Pulmonary artery endothelial cell (primary cell): Measurements from ENCODE around the gene SLC16A10. TPM values are rescaled to one million over a fixed set of nuclear protein-coding genes. Genes with fewer than 3 reads are reported as not detected.
"Not testable (repeated sequence)": the region's sequence is repeated elsewhere in the genome, so short reads cannot be mapped to it uniquely, and the experiment has no call there.

ENCODE experiments used
- DNase-seq: peaks from one replicate; pipeline ENCODE4 v3.0.0-alpha.2; 2011; ENCODE audit warnings: low read depth, low spot score
- total RNA-seq: library from RNA; depleted of rRNA; stranded (reverse); fragments of >200 nt; gene quantifications from 2 replicates; pipeline ENCODE4 v1.2.3, GENCODE V29; 2014

The SLC16A10 gene
- total RNA-seq, 1 donor from 2014 or later: not detected

DNA sequence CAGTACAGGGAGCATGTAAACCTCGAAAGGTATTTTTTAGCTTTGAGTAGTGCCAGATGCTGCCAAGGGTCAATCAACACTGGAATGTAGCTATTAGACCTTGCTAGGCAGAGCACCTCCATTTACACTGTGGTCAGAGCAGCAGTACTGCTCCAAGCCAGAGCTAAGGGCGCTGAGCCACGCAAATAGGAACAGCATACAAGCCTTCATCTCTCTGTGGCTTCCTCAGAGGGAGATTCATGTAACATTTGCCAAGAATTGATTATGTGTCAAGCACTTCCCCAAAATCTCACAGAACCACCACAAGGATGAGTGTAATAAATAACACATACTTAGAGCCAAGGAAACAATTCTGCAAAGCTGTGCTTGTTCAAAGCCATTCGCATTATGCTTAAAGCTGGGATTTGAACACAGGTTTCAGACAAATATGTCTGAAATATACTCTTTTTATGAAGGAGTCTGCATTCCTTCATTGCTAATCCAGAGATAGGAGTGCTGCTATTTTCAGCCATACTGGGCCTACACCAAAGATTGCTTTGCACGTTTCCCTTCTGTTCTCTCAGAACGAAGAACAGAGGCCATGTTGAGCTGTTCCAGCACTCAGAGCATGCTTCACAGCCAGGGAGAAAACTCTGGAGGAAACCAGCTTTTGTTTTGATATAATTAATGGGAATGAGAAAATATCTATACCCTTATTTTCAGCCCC, 97.7 kb downstream of the SLC16A10 start:
- no peak for DNase-seq

DNA sequence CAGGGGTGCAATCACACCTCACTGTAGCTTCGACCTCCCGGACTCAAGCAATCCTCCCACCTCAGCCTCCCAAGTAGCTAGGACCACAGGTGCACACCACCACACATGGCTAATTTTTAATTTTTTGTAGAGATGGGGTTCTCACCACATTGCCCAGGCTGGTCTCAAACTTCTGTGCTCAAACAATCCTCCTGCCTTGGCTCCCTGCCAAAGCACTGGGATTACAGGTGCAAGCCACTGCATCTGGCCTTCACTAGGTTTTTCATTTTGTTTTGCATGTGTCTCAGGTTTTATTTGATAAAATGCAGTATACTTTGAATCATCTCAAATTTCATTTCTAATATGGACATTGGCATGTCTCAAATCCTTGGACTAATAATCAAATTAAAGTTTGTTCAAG, 98.7 kb downstream of the SLC16A10 start:
- DNase-seq: no peak

DNA sequence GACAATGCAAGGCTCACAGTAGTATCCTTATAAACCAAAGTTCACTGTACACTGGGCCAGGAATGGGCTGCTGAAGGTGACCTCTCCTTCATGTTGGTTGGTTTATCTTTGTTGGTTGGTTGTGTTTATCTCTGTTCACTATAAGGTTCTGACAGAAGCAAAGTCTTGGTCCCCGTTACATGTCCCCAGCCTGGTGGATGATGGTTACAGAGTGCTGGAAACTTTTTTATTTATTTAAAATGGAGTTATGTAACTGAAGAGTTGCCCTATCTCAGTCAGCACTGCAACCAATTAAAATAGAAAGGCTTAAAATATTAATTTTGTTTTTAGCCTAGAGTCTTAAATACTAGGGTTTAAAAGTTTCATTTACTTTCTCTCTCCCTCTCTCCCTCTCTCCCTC, 100.6 kb downstream of the SLC16A10 start:
- no peak for DNase-seq

DNA sequence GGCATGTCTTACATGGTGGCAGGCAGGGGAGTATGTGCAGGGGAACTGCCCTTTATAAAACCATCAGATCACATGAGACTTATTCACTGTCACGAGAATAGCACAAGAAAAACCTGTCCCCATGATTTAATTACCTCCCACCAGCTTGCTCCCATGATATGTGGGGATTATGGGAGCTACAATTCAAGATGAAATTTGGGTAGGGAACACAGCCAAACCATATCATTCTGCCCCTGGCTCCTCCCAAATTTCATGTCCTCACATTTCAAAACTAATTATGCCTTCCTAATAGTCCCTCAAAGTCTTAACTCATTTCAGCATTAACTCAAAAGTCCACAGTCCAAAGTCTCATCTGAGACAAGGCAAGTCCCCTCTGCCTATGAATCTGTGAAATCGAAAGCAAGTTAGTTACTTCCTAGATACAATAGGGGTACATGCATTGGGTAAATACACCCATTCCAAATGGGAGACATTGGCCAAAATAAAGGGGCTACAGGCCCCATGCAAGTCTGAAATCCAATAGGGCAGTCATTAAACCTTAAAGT, 102.4 kb downstream of the SLC16A10 start:
- DNase-seq: not testable (repeated sequence)

DNA sequence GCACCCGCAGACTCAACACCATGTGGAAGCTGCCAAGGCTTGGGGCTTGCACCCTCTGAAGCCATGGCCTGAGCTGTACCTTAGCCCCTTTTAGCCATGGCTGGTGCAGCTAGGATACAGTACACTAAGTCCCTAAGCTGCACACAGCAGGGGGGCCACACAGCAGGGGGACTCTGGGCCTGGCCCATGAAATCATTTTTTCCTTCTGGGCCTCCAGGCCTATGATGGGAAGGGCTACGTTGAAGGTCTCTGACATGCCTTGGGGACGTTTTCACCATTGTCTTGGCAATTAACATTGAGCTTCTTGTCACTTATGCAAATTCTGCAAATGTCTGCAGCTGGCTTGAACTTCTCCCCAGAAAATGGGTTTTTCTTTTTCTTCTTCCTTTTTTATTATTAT, 103.3 kb downstream of the SLC16A10 start:
- no peak for DNase-seq

DNA sequence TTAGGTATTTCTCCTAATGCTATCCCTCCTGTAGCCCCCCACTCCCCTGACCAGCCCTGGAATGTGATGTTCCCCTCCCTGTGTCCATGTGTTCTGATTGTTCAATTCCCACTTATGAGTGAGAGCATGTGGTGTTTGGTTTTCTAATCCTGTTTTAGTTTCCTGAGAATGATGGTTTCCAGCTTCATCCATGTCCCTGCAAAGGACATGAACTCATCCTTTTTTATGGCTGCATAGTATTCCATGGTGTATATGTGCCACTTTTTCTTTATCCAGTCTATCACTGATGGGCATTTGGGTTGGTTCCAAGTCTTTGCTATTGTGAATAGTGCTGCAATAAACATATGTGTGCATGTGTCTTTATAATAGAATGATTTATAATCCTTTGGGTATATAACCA, 103.8 kb downstream of the SLC16A10 start:
- not testable (repeated sequence) for DNase-seq

DNA sequence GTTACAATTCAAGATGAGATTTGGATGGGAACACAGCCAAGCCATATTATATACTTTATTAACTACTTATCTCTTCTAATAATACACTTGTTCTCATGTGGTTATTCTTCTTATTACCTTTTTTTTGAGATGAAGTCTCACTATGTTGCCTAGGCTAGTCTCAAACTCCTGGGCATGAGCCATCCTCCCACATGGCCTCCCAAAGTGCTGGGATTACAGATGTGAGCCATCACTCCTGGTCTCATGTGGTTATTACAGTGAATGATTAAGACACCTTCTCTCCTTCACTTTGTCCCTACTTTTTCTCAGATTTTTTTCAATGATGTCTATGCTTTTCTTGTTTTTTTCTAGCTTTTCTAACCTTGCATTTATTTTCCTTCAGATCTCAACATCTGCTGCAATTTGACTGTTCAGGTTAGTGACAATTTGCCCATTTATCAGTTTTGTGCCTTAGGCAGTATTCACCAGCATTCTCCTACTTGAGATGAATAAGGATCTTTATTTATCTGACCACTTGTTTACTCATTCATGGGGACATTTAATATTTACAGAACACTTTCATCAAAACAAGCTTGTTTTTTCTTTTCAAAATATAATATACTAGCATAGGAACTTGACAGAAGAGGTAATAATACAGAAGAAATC, 105.7 kb downstream of the SLC16A10 start:
- DNase-seq: no peak

DNA sequence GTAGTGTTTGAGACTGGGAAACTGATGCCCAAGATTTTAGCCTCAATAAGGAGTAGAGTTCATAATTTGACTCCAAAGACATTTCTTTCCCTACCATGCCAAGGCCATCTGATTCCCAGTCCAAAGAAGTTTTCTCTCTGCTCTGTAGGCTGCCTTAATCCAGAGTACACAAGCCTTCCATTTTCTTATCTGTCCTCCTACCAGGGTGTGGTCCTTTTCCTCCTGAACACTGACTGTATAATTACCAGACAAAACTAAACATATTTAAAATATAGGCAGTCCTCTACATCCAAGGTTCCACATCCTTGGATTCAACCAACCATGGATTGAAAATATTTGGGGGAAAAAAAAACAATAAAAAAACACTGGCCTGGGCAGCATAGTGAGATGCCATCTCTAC, 108.4 kb downstream of the SLC16A10 start:
- no peak for DNase-seq

DNA sequence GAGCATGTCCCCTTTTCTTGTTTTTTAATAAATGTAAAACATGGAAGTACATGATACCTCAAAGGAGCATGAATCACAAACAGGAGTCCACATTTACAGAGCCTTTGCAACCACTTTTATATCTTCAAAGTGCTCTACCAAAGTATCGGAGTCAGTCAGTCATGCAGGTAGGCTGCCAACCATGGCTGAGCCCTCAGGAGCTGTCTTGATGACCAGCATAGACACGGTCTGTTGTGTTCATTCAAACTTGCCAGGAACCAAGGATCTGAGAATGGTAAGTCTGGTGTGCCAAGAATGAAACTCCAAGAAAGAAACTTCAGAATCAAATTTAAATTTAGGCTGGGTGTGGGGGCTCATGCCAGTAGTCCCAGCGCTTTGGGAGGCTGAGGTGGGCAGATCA, 111.5 kb downstream of the SLC16A10 start:
- no peak for DNase-seq

DNA sequence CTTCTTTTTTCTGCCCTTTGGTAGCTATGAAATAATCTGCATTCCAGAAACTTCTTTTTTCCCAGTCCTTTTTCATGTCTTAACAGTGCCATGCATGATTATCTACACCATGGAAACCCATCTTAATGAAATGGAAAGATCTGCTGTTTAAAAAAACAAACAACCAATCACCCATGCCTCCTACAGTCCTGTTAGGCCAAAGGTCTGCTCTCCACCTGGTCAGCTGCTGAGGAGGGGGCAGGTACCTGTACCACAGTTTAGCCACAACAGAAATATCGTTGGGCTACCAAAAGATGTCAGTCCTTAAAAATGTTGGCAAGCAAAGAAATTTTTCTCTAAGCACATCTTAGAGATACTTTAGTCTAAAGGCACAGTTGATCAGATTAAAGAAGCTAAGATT, 112.6 kb downstream of the SLC16A10 start:
- no peak for DNase-seq

DNA sequence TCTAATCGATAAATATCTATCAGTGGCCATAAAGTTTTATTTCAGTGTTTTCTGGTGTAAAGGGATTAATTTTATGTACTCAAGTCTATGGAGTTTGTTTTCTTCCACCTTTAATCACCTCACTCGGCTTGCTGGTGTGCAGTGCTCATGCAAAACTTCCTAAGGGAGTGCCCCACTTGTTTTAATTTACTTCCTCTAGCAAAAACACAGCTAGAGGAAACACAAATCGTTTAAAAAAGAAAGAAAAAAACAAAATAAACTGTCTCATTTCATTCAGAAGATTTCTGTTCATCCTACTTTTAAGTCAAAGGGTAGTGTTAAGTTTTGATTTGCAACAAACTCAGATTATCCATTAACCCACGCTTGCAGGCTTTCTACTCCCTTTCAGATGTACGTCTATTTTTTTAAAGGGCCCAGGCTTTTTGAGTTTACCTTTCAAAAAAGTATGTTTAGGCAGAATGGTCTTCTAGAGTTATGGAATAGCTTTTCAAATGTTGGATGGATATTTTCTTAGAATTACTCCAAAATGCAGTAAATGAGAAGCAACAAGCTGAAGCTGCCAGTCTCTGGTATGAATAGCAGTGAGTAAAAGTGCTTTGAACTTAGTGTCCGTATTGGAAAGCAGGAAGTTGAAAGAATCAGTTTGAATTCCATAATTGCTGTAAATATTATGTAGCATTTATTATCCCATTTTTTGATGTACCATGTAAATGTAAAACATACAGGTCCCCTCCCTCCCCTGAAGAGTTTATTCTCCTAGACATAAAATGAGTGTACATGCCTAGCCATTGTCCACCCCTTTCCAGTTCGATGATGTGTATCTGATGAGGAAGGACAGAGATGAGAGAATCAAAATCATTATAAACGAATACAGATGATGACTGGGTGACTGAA, 113.3 kb downstream of the SLC16A10 start:
- no peak for DNase-seq

DNA sequence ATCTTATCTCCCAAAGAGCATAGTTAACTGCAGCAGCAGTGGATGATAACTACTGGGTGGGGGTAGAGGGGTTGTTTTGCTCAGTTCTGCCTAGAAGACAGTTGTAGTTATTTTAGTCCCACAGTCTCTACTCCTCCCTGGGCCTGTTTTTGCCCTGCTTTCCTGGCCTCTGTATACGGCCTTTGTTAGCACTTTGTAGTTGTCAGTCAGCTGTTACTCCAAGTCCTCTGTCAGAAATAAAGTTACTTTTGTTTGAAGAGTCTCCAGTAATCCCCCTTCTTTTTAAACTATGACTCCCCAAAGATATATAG, 113.9 kb downstream of the SLC16A10 start:
- DNase-seq: no peak

DNA sequence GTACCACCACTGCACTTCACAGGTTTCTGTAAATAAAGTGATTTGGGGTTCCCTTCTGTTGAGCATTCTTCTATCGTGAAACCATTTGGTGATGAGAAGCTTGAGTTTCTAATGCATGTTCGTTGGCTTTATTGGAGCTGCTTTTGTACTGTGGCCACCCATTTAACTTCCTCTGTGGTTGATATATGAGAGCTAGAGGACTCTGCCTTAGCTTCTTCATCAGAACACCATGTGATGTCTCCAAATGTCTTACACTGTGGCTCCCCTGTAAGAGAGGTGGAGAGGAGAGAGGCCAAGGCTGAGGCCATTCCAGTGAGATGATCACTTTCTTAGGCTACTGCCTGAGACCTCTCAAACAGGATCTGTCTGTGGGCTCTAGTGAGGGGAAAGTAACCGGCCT, 114.5 kb downstream of the SLC16A10 start:
- no peak for DNase-seq

DNA sequence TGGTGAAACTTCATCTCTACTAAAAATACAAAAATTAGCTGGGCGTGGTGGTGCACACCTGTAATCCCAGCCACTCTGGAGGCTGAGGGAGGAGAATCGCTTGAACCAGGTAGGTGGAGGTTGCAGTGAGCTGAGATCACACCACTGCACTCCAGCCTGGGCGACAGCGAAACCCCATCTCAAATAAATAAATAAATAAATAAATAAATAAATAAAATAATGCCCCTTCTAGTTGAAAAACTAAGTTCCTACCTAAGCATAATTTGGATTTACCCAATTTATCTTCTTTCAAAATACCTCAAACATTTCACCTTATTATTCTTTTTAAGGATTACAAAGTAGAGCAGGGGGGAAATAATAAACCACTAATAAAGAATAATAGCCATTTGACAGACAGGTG, 116.2 kb downstream of the SLC16A10 start:
- not testable (repeated sequence) for DNase-seq

DNA sequence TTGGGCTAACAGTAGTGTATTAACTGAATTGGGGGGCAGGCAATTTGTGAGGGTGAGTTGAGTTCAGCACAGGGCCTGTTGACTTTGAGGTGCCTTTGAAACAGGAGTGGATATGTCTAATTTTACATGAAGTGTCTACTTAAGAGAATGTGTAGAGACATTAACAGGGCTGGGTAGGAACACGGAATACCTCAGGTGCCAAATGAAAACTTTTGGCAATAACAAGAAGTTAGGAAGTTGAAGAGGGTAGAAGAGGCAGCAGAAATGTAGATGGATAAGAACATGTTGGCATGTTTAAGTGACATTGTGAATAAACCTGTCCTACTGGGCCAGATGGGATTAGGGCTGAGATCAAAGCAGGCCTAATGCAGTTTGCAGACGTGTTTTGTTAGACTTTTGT, 117.0 kb downstream of the SLC16A10 start:
- no peak for DNase-seq

DNA sequence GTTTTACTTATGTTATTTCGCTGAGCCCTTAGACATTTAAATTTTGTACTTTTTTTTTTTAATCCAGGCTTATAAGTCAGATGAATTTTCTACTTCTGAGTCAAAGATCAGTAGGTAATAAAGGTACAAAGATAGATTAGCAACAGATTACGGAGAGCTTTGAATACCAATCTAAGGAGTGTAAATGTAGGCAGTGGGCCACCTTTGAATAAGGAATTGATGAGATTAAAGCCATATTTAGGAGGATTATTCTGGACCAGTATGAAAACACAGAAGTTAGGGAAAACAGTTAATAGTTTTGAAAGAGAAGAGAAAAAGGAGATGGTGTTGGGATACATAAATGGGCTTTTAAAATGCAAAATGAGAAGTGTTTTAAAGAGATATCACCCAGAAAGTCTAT, 117.6 kb downstream of the SLC16A10 start:
- no peak for DNase-seq

DNA sequence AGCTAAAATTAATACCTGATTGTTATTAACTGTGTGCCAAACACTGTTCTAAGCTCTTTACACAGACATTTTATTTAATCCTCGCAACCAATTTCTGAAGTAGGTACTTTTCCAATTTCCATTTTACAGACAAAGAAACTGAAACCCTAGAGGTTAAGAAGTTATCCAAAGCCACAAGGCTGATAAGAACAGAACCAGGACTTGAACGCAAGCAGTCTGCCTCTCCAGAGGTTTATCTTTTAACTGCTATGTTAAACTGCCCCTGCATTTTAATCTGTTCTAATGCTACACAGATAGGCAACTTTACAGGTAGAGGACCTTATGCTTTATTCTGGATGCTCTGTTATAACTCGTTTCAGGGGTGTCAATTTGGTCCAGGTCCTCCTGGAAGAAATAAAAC, 118.2 kb downstream of the SLC16A10 start:
- no peak for DNase-seq

DNA sequence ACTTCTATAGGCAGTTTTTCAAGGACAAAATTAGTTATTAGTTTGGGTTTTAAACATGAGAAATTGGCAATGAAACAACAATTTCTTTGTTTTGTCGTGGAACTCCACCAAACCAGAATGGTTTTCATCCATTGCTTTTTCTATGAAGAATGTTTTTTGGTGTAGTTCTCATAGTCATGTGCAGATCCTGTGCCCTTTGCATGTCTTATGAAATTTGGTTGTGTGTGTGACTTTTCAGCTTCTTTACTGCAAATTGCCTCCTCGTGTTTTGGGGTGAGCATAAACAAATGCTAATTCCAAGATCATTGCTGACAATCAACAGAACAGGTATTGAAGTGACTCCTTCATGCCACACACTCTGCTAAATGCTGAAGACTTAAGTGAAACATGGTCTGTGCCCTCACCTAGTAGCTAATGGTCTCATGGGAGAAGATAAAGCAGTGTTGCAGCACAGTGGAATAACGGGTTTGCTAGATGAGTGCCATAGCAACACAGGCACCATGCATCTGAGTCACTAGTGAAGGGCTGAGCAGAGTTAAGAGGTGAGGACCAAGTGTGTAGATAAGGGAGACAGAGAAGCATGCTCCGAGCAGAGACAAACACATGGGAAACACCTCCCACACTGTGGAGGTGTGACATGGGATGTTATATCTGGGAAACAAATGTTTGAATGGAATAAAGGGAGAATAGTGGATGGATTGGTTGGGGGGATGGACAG, 120.0 kb downstream of the SLC16A10 start:
- DNase-seq: no peak

DNA sequence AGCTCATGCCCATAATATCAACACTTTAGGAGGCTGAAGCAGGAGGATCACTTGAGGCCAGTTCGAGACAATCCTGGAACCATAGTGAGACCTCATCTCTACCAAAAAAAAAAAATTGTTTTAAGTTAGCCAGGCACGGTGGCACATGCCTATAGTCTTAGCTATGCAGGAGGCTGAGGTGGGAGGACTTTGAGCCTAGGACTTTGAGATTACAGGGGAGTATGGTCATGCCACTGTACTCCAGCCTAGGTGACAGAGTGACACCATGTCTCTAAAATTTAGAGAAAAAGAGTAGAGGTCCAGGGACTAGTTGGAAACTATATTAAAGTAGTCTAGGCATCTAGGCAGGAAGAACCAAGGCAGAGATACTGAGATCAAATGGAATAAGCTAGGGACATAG, 121.6 kb downstream of the SLC16A10 start:
- DNase-seq: no peak

DNA sequence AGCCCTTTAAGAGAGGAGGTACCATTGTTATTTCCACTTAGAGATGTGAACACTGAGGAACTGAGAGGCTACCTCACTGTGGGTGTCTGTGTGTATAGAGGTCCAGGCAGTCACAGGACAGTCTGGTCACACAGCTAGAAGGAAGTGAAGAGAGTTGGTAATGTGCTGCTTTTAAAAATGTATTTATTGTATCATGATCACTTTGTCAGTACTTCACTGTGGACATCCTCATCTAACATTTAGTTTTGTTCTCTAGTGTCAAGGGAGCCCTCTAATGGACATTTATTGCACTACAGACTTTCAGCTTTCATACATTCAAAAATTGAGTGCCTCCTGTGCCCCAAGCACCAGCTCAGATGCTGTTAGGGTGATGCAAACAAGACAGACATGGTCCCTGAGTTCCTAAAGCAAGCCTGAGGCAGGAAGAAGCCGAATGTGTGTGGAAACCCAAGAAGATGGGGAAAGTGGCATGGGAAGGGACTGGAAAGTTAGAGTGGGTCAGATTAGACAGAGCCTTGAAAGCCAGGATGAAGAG, 123.0 kb downstream of the SLC16A10 start:
- no peak for DNase-seq

DNA sequence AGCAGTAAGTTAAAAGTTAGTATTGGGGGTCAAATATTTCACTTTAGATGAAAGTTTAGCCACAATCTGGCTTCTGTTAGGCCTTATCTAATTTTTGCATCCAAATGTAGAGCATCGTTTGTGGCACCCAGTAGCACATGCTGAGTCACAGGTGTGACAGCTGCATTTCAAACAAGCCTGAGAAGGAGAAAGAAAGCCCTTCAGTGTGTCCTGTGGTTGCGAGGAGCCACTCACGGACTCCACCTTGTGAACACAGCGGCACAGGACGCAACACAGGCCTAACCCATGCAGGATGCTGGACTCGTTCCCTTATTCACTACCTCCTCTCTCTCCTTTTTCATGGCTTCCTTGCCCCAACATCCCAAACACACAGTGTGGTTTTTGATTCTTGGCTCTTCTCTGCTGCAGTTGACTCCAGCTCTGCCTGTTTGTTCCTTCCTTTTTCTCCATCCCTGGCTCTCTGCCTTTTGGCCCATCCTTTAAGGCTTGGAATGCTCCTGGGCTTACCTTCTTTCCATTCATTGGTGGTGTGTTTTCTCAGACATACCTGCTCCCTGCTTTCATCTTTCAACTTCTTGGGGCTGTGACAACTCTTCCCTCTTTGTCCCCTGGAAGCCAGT, 124.2 kb downstream of the SLC16A10 start:
- DNase-seq: no peak
